ENCODE measurements around the gene NEK4.
A peak's percentile ranks its signal among the peaks of the same experiment; 100 is the strongest.
"Not testable (repeated sequence)": the region's sequence is repeated elsewhere in the genome, so short reads cannot be mapped to it uniquely, and the experiment has no call there.

The NEK4 gene

GRCh38 chr3:52733256-52733891 lies 37.4 kb downstream of the NEK4 start:
- TF ChIP-seq CTCF (IDR thresholded peaks at IDR 0.05; ENCODE audit: low read depth, low read length, missing control alignments) = no peak
- H3K4me3 ChIP-seq (ENCODE audit: low read depth, low read length) = no peak overlapping the region
- no peak for DNase-seq (ENCODE audit: low read depth)

DNA sequence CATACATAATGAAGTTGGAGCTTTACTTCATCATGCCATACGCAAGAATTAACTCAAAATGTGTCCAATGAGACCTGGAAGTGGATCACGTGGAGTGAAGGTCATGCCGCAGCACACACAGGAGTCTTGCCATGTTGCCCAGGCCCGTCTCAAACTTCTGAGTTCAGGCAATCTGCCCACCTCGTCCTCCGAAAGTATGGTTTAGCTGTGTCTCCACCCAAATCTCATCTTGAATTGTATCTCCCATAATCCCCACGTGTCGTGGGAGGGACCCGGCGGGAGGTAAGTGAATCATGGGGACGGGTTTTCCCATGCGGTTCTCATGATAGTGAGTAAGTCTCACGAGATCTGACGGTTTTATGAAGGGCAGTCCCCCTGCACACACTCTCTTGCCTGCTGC lies 39.1 kb downstream of the NEK4 start:
- no peak for DNase-seq (ENCODE audit: low read depth)
- no peak overlapping the region for H3K4me3 ChIP-seq (ENCODE audit: low read depth, low read length)
- no peak for TF ChIP-seq CTCF (IDR thresholded peaks at IDR 0.05; ENCODE audit: low read depth, low read length, missing control alignments)

GRCh38 chr3:52730681-52731080 lies 40.1 kb downstream of the NEK4 start:
- no peak overlapping the region for H3K4me3 ChIP-seq (ENCODE audit: low read depth, low read length)
- no peak for TF ChIP-seq CTCF (IDR thresholded peaks at IDR 0.05; ENCODE audit: low read depth, low read length, missing control alignments)
- peak; percentile 37 for DNase-seq (ENCODE audit: low read depth)

GRCh38 chr3:52728753-52729152 lies 42.0 kb downstream of the NEK4 start:
- H3K4me3 ChIP-seq (ENCODE audit: low read depth, low read length); DNase-seq (ENCODE audit: low read depth): not testable (repeated sequence)

GRCh38 chr3:52724511-52724910 lies 46.2 kb downstream of the NEK4 start:
- no peak for DNase-seq (ENCODE audit: low read depth)
- no peak for TF ChIP-seq CTCF (IDR thresholded peaks at IDR 0.05; ENCODE audit: low read depth, low read length, missing control alignments)
- no peak overlapping the region for H3K4me3 ChIP-seq (ENCODE audit: low read depth, low read length)

- no peak overlapping the region for H3K4me3 ChIP-seq (ENCODE audit: low read depth, low read length)
- TF ChIP-seq CTCF (IDR thresholded peaks at IDR 0.05; ENCODE audit: low read depth, low read length, missing control alignments) = no peak
- no peak for DNase-seq (ENCODE audit: low read depth)
Measured at GRCh38 chr3:52723935-52724334, 46.8 kb downstream of the NEK4 start.

- DNase-seq (ENCODE audit: low read depth) = no peak
- no peak for TF ChIP-seq CTCF (IDR thresholded peaks at IDR 0.05; ENCODE audit: low read depth, low read length, missing control alignments)
- no peak overlapping the region for H3K4me3 ChIP-seq (ENCODE audit: low read depth, low read length)
Measured at GRCh38 chr3:52722491-52722890, 48.2 kb downstream of the NEK4 start.

Measured in GM12864 (cell line).